ENCODE data around the gene ZNRF4. TPM values are rescaled to one million over a fixed set of nuclear protein-coding genes. Genes with fewer than 3 reads are reported as not detected.
A peak's percentile ranks its signal among the peaks of the same experiment; 100 is the strongest.

Gene ZNRF4
- total and polyA plus RNA-seq, 9 of the 15 experiments (the other 6 are each of a cell fraction or from before 2014, with no cell fraction given), result not detected

- TF ChIP-seq, protein P1, sequence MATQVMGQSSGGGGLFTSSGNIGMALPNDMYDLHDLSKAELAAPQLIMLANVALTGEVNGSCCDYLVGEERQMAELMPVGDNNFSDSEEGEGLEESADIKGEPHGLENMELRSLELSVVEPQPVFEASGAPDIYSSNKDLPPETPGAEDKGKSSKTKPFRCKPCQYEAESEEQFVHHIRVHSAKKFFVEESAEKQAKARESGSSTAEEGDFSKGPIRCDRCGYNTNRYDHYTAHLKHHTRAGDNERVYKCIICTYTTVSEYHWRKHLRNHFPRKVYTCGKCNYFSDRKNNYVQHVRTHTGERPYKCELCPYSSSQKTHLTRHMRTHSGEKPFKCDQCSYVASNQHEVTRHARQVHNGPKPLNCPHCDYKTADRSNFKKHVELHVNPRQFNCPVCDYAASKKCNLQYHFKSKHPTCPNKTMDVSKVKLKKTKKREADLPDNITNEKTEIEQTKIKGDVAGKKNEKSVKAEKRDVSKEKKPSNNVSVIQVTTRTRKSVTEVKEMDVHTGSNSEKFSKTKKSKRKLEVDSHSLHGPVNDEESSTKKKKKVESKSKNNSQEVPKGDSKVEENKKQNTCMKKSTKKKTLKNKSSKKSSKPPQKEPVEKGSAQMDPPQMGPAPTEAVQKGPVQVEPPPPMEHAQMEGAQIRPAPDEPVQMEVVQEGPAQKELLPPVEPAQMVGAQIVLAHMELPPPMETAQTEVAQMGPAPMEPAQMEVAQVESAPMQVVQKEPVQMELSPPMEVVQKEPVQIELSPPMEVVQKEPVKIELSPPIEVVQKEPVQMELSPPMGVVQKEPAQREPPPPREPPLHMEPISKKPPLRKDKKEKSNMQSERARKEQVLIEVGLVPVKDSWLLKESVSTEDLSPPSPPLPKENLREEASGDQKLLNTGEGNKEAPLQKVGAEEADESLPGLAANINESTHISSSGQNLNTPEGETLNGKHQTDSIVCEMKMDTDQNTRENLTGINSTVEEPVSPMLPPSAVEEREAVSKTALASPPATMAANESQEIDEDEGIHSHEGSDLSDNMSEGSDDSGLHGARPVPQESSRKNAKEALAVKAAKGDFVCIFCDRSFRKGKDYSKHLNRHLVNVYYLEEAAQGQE (IDR thresholded peaks at IDR 0.05; ENCODE audit: borderline replicate concordance), result peak; percentile 31; the same call in 1 of the 2 replicates
- TF ChIP-seq, protein P1 (CRISPR knock-in tag; IDR thresholded peaks at IDR 0.05; ENCODE audit: low read depth), result no peak
- TF ChIP-seq RBM25 (IDR thresholded peaks at IDR 0.05; ENCODE audit: low read depth, low read length, severe bottlenecking), result peak; percentile 41
- no peak for TF ChIP-seq ZKSCAN1 (IDR thresholded peaks at IDR 0.05; ENCODE audit: low read depth, low read length)
- TF ChIP-seq ZNF655 (CRISPR knock-in tag; IDR thresholded peaks at IDR 0.05), result no peak
- TF ChIP-seq L3MBTL2 (IDR thresholded peaks at IDR 0.05), result peak; percentile 64
- no peak for TF ChIP-seq ZNF764 (CRISPR knock-in tag; IDR thresholded peaks at IDR 0.05; ENCODE audit: low read depth)
These were observed 5.5 kb downstream of the ZNRF4 start (continued) for GRCh38 chr19:5460748-5461147.
